Osteocyte (in vitro differentiated cells): ENCODE results near the gene MSMB. TPM values are rescaled to one million over a fixed set of nuclear protein-coding genes. Genes with fewer than 3 reads are reported as not detected.
"Not testable (repeated sequence)": the region's sequence is repeated elsewhere in the genome, so short reads cannot be mapped to it uniquely, and the experiment has no call there.

ENCODE experiments used
- DNase-seq: peaks from one replicate; pipeline ENCODE4 v3.0.0; 2021; ENCODE audit warnings: mixed read lengths; ENCODE audit not compliant: unreplicated experiment; ENCODE audit errors: extremely low spot score
- H3K27ac Mint-ChIP-seq: one replicate; pipeline ENCODE4 v1.8.0; 2021; ENCODE audit warnings: mild to moderate bottlenecking, mixed read lengths; ENCODE audit not compliant: unreplicated experiment
- H3K27me3 Mint-ChIP-seq: one replicate; pipeline ENCODE4 v1.8.0; 2021; ENCODE audit warnings: mixed read lengths; ENCODE audit not compliant: unreplicated experiment
- H3K36me3 Mint-ChIP-seq: one replicate; pipeline ENCODE4 v1.8.0; 2021; ENCODE audit warnings: mixed read lengths; ENCODE audit not compliant: unreplicated experiment
- H3K4me1 Mint-ChIP-seq: one replicate; pipeline ENCODE4 v1.8.0; 2021; ENCODE audit warnings: mixed read lengths; ENCODE audit not compliant: unreplicated experiment
- H3K4me3 Mint-ChIP-seq: one replicate; pipeline ENCODE4 v1.8.0; 2021; ENCODE audit warnings: mild to moderate bottlenecking, moderate library complexity, mixed read lengths; ENCODE audit not compliant: unreplicated experiment
- H3K9me3 Mint-ChIP-seq: one replicate; pipeline ENCODE4 v1.8.0; 2021; ENCODE audit warnings: mixed read lengths; ENCODE audit not compliant: unreplicated experiment
- CTCF ChIP-seq: fragments of 200-600 bp; sonication (generic); IDR thresholded peaks from 2 replicates; pipeline ENCODE4 v1.5.0; 2021; ENCODE audit warnings: antibody characterized with exemption, mild to moderate bottlenecking, moderate library complexity
- total RNA-seq: library from RNA; stranded (reverse); gene quantifications from 2 replicates; pipeline ENCODE4 v1.2.1, GENCODE V29; 2021

Gene MSMB
- total RNA-seq, 1 donor from 2014 or later = not detected

GRCh38 chr10:46050941-46051623, 5.0 kb upstream of the MSMB start:
- TF ChIP-seq CTCF = no peak
- no peak for DNase-seq
- Mint-ChIP-seq H3K27me3 (peaks cover 13% of the 10 kb centered on the region), H3K36me3 (no peaks in the 10 kb centered on the region), H3K4me3 (no peak overlapping the region), H3K27ac (no peak overlapping the region), H3K4me1 (no peaks in the 10 kb centered on the region), H3K9me3 (no peaks in the 10 kb centered on the region)

DNA sequence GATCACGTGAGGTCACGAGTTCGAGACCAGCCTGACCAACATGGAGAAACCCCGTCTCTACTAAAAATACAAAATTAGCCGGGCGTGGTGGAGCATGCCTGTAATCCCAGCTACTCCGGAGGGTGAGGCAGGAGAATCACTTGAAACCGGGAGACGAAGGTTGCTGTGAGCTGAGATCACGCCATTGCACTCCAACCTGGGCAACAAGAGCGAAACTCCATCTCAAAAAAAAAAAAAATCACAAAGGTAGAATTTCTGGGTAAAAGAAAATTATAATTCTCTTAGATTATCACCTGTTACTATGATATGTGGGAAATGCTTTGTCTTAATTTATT, 3.4 kb upstream of the MSMB start:
- not testable (repeated sequence) for H3K36me3 Mint-ChIP-seq, H3K4me1 Mint-ChIP-seq

GRCh38 chr10:46048152-46048551, 2.1 kb upstream of the MSMB start:
- TF ChIP-seq CTCF = no peak
- DNase-seq = no peak
- H3K27ac Mint-ChIP-seq = no peak overlapping the region
- peaks cover 21% of the 10 kb centered on the region for H3K27me3 Mint-ChIP-seq
- H3K9me3 Mint-ChIP-seq = no peaks in the 10 kb centered on the region
- no peak overlapping the region for H3K4me3 Mint-ChIP-seq
- H3K36me3 Mint-ChIP-seq = no peaks in the 10 kb centered on the region
- no peaks in the 10 kb centered on the region for H3K4me1 Mint-ChIP-seq

More for the DNA sequence above, 3.4 kb upstream of the MSMB start:
- H3K9me3 Mint-ChIP-seq, H3K27ac Mint-ChIP-seq, DNase-seq, H3K4me3 Mint-ChIP-seq: not testable (repeated sequence)
- peaks cover 20% of the 10 kb centered on the region for H3K27me3 Mint-ChIP-seq

DNA sequence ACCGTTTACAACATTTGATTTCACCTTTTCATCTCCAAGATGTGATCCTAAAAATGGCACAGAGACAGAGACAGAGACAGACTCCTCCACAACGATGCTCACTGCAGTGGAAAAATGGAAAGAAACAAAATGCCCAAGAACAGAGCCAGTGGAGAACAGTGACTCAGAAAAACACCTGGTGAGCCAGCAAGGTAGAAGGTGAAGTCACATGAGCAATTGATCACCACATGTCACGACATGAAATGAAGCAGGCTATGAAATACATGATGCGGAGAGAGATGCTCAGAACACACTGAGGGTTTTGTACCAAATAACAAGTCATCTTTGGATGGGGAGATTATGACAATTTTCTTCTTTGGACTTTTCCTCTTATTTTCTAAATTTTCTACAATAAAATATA, 3.5 kb downstream of the MSMB start:
- no peak for TF ChIP-seq CTCF
- no peak overlapping the region for H3K27ac Mint-ChIP-seq
- no peak overlapping the region for H3K4me3 Mint-ChIP-seq
- no peaks in the 10 kb centered on the region for H3K9me3 Mint-ChIP-seq
- peaks cover 40% of the 10 kb centered on the region for H3K27me3 Mint-ChIP-seq
- no peak for DNase-seq
- no peaks in the 10 kb centered on the region for H3K4me1 Mint-ChIP-seq
- H3K36me3 Mint-ChIP-seq = no peaks in the 10 kb centered on the region

- H3K4me1 Mint-ChIP-seq = no peaks in the 10 kb centered on the region
- H3K36me3 Mint-ChIP-seq = no peaks in the 10 kb centered on the region
- H3K4me3 Mint-ChIP-seq = no peak overlapping the region
- H3K9me3 Mint-ChIP-seq = no peaks in the 10 kb centered on the region
- DNase-seq = no peak
- H3K27me3 Mint-ChIP-seq = peaks cover 27% of the 10 kb centered on the region
- H3K27ac Mint-ChIP-seq = no peak overlapping the region
- no peak for TF ChIP-seq CTCF
Measured at GRCh38 chr10:46040004-46040403, 6.1 kb downstream of the MSMB start.
